Measurements from ENCODE around the gene CD34. TPM values are rescaled to one million over a fixed set of nuclear protein-coding genes. Genes with fewer than 3 reads are reported as not detected.

The CD34 gene
- total RNA-seq, 1 donor from 2014 or later, result not detected

GRCh38 chr1:207870306-207871031, 40.5 kb downstream of the CD34 start:
- intact Hi-C loops (cut with micrococcal nuclease), result no loop called here
- peaks cover 69% of the 10 kb centered on the region for H3K4me1 Mint-ChIP-seq
- peak overlapping the region; percentile 67 for H3K27ac Mint-ChIP-seq

GRCh38 chr1:207869859-207870258, 41.1 kb downstream of the CD34 start:
- intact Hi-C loops (cut with micrococcal nuclease), result loop anchor here (1.0 kb wide), 3 partner anchors 13 to 44 kb away; no protein-coding TSS in a partner anchor
- H3K27me3 Mint-ChIP-seq, result no peaks in the 10 kb centered on the region
- H3K36me3 Mint-ChIP-seq (ENCODE audit: low read depth), result peaks cover 18% of the 10 kb centered on the region
- H3K9me3 Mint-ChIP-seq, result no peaks in the 10 kb centered on the region
- H3K4me1 Mint-ChIP-seq, result peaks cover 73% of the 10 kb centered on the region
- H3K27ac Mint-ChIP-seq, result peak overlapping the region; percentile 67
- DNase-seq, result no peak
- peak overlapping the region; percentile 83 for H3K4me3 Mint-ChIP-seq

More at GRCh38 chr1:207870306-207871031, 40.5 kb downstream of the CD34 start:
- no peaks in the 10 kb centered on the region for H3K27me3 Mint-ChIP-seq
- no peaks in the 10 kb centered on the region for H3K9me3 Mint-ChIP-seq
- peak overlapping the region; percentile 83 for H3K4me3 Mint-ChIP-seq
- DNase-seq, result no peak
- peaks cover 13% of the 10 kb centered on the region for H3K36me3 Mint-ChIP-seq (ENCODE audit: low read depth)

- peaks cover 21% of the 10 kb centered on the region for H3K36me3 Mint-ChIP-seq (ENCODE audit: low read depth)
- H3K27me3 Mint-ChIP-seq, result no peaks in the 10 kb centered on the region
- peak; percentile 94 for DNase-seq
- H3K4me3 Mint-ChIP-seq, result peak overlapping the region; percentile 93
- intact Hi-C loops (cut with micrococcal nuclease), result loop anchor here (1.0 kb wide), 3 partner anchors 14 to 43 kb away; no protein-coding TSS in a partner anchor
- H3K9me3 Mint-ChIP-seq, result no peaks in the 10 kb centered on the region
- H3K4me1 Mint-ChIP-seq, result peaks cover 77% of the 10 kb centered on the region
- peak overlapping the region; percentile 91 for H3K27ac Mint-ChIP-seq
These were observed 41.9 kb downstream of the CD34 start for GRCh38 chr1:207868774-207869721.

- intact Hi-C loops (cut with micrococcal nuclease), result no loop called here
- peaks cover 75% of the 10 kb centered on the region for H3K4me1 Mint-ChIP-seq
- H3K27me3 Mint-ChIP-seq, result no peaks in the 10 kb centered on the region
- peak overlapping the region; percentile 93 for H3K4me3 Mint-ChIP-seq
- no peaks in the 10 kb centered on the region for H3K9me3 Mint-ChIP-seq
- H3K27ac Mint-ChIP-seq, result peak overlapping the region; percentile 91
- peak; percentile 80 for DNase-seq
- peaks cover 25% of the 10 kb centered on the region for H3K36me3 Mint-ChIP-seq (ENCODE audit: low read depth)
These were observed 42.6 kb downstream of the CD34 start for GRCh38 chr1:207868251-207868773.

GRCh38 chr1:207867136-207868109, 43.5 kb downstream of the CD34 start:
- Mint-ChIP-seq H3K4me1 (peaks cover 75% of the 10 kb centered on the region), H3K27me3 (no peaks in the 10 kb centered on the region), H3K4me3 (peak overlapping the region; percentile 93), H3K36me3 (ENCODE audit: low read depth) (peaks cover 34% of the 10 kb centered on the region), H3K27ac (peak overlapping the region; percentile 91), H3K9me3 (no peaks in the 10 kb centered on the region)
- intact Hi-C loops (cut with micrococcal nuclease), result no loop called here
- DNase-seq, result peak; percentile 84

- peak overlapping the region; percentile 93 for H3K4me3 Mint-ChIP-seq
- no peaks in the 10 kb centered on the region for H3K9me3 Mint-ChIP-seq
- peaks cover 78% of the 10 kb centered on the region for H3K4me1 Mint-ChIP-seq
- peaks cover 40% of the 10 kb centered on the region for H3K36me3 Mint-ChIP-seq (ENCODE audit: low read depth)
- peak; percentile 81 for DNase-seq
- no peaks in the 10 kb centered on the region for H3K27me3 Mint-ChIP-seq
- intact Hi-C loops (cut with micrococcal nuclease), result no loop called here
- peak overlapping the region; percentile 91 for H3K27ac Mint-ChIP-seq
These were observed 44.3 kb downstream of the CD34 start for GRCh38 chr1:207866471-207867135.

GRCh38 chr1:207863893-207864535, 46.9 kb downstream of the CD34 start:
- no peaks in the 10 kb centered on the region for H3K27me3 Mint-ChIP-seq
- peaks cover 42% of the 10 kb centered on the region for H3K36me3 Mint-ChIP-seq (ENCODE audit: low read depth)
- DNase-seq, result peak; percentile 87
- peaks cover 60% of the 10 kb centered on the region for H3K4me1 Mint-ChIP-seq
- H3K9me3 Mint-ChIP-seq, result no peaks in the 10 kb centered on the region
- intact Hi-C loops (cut with micrococcal nuclease), result loop anchor here (1.0 kb wide), 1 partner anchor 38 kb away; no protein-coding TSS in a partner anchor
- peak overlapping the region; percentile 90 for H3K27ac Mint-ChIP-seq
- H3K4me3 Mint-ChIP-seq, result peak overlapping the region; percentile 74

GRCh38 chr1:207862241-207862787, 48.6 kb downstream of the CD34 start:
- Mint-ChIP-seq H3K4me3 (peak overlapping the region; percentile 77), H3K4me1 (peaks cover 61% of the 10 kb centered on the region)
- intact Hi-C loops (cut with micrococcal nuclease), result loop anchor here (1.0 kb wide), 1 partner anchor 30 kb away; no protein-coding TSS in a partner anchor

GRCh38 chr1:207861442-207862177, 49.3 kb downstream of the CD34 start:
- DNase-seq, result peak; percentile 86
- H3K27me3 Mint-ChIP-seq, result no peaks in the 10 kb centered on the region
- peak overlapping the region; percentile 94 for H3K27ac Mint-ChIP-seq
- peaks cover 44% of the 10 kb centered on the region for H3K36me3 Mint-ChIP-seq (ENCODE audit: low read depth)
- intact Hi-C loops (cut with micrococcal nuclease), result loop anchor here (1.0 kb wide), 2 partner anchors 13 to 29 kb away; no protein-coding TSS in a partner anchor
- H3K4me3 Mint-ChIP-seq, result peak overlapping the region; percentile 77
- H3K9me3 Mint-ChIP-seq, result no peaks in the 10 kb centered on the region
- peaks cover 58% of the 10 kb centered on the region for H3K4me1 Mint-ChIP-seq

More at GRCh38 chr1:207862241-207862787, 48.6 kb downstream of the CD34 start:
- no peaks in the 10 kb centered on the region for H3K9me3 Mint-ChIP-seq
- H3K36me3 Mint-ChIP-seq (ENCODE audit: low read depth), result peaks cover 45% of the 10 kb centered on the region
- H3K27ac Mint-ChIP-seq, result peak overlapping the region; percentile 94
- no peaks in the 10 kb centered on the region for H3K27me3 Mint-ChIP-seq
- no peak for DNase-seq

- intact Hi-C loops (cut with micrococcal nuclease), result no loop called here
These were observed 50.4 kb downstream of the CD34 start for GRCh38 chr1:207860531-207860930.

GRCh38 chr1:207858806-207859205, 52.1 kb downstream of the CD34 start:
- intact Hi-C loops (cut with micrococcal nuclease), result no loop called here

More at GRCh38 chr1:207860531-207860930, 50.4 kb downstream of the CD34 start:
- Mint-ChIP-seq H3K27ac (no peak overlapping the region), H3K4me3 (no peak overlapping the region), H3K36me3 (ENCODE audit: low read depth) (peaks cover 41% of the 10 kb centered on the region), H3K4me1 (peaks cover 56% of the 10 kb centered on the region), H3K9me3 (no peaks in the 10 kb centered on the region), H3K27me3 (no peaks in the 10 kb centered on the region)
- DNase-seq, result no peak

More at GRCh38 chr1:207858806-207859205, 52.1 kb downstream of the CD34 start:
- Mint-ChIP-seq H3K4me1 (peaks cover 43% of the 10 kb centered on the region), H3K9me3 (no peaks in the 10 kb centered on the region), H3K27me3 (no peaks in the 10 kb centered on the region), H3K27ac (no peak overlapping the region), H3K36me3 (ENCODE audit: low read depth) (peaks cover 30% of the 10 kb centered on the region), H3K4me3 (no peak overlapping the region)
- no peak for DNase-seq

All from activated CD4-positive, alpha-beta T cell treated with anti-CD3 and anti-CD28 coated beads, Interleukin-2, amount 10 ng/mL, durations not matched to agents 24 days and 14 days (primary cell).